A204.1 (cell line): ENCODE results near the gene ABHD5.
"Not testable (repeated sequence)": the region's sequence is repeated elsewhere in the genome, so short reads cannot be mapped to it uniquely, and the experiment has no call there.

ENCODE experiments used
- FAIRE-seq: peaks from 2 replicates; lab custom pipeline; 2012; peaks lifted over from hg19 to GRCh38; lab: Jason Lieb, UNC

Gene ABHD5

DNA sequence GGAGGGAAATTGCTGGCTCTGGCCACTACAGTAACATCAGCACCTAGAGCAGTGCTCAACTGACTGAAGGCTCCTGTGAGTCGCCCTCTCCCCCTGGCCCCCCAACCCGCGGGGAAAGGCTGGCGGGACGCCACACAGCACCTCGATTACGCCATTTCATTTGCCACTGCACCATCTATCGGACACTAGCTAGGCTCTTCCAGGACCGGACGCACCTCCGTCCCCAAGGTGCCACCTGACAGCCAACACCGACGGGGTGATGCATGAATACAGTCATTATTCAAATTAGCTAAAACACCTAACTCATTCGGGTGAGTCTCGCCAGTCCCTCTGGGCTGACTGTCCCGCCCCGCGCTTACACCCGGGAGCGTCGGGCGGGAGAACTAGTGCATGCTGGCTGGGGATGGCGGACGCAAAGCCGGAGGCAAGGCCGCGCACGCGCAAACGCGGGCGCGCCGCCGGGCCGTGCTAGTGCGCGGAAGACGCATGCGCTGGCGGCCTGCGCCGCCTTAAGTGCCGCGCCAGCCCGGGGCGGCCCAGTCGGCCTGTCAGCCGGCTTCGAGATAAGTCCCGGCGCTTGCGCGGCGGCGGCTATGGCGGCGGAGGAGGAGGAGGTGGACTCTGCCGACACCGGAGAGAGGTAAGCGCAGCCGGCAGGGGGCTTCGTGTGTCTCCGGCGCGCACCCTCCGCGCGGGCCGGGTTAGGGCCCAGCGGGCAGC lies at the start of gene ABHD5:
Gene ABHD5, plus strand, starts transcription at position 539 of the 720 bp plus-strand sequence. Its CDS starts 55 bp downstream, at position 594.
- no peak for FAIRE-seq

DNA sequence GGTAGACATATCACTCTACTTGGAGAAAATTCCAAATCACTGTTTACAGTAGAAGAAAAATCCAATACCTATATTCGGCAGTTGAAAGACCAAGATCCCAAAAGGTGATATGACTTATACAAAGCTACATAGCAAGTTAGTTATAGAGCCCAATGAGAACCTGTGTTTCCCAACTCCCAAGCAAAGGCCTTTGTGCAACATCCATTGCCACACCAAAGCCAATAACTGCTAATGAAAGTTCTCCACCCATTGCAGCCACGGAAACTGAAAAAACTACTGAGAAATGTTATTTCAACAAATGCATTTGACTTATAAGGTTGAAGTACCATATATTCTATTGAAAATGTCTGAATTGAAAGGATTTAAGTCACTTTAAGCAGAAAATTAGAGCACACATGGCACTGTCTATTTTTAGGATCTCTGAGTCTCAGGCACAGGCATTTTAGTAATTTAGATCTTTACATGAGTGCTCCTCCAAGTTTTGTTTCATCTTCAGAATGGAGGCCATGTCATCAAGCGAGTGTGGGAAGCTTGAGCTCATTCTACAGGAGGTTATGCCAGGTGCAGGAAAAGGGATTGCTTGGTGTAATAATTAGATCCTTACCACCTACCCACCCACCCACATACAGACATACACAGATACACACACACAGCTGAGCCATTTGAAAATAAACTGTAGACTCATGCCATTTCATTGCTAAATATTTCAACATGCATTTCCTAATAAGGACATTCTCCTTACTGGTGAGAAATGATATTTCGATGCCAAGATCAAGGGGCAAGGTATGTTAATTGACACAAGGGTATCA lies 49.2 kb upstream of the ABHD5 start:
- no peak for FAIRE-seq

- no peak for FAIRE-seq
These were observed 46.3 kb upstream of the ABHD5 start for GRCh38 chr3:43644443-43644842.

DNA sequence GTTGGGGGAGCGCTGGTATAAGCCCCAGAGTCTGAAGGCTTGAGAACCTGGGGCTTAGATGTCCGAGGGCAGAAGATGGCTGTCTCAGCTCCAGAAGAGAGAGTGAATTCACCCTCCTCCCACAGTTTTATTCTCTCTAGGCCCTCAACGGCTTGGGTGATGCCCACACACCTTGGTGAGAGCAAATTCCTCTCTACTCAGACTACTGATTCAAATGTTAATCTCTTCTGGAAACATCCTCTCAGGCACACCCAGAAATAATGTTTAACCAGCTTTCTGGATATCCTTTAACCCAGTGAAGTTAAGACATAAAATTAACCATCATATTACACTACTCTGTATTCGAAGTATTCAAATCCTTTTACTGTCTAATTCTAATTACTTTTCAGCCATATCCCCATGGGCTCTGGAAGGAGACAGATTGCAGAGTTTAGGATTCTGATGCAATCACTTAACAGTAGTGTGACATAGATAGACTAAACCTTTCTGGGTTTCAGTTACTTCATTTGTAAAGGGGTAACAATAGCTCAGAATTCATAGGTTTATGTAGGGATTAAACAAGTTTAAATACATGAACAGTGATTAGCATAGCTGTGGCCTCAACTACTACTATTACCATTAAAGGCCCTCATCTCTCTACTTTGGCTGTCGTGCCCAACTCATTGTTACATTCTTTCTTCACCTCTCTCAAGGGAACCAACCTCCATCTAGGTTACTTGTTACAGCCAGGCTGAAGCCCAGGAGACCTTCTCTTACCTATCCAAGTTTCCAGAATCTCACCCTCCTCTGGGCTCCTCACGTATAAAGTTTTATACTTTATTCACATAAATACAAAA lies 43.2 kb upstream of the ABHD5 start:
- no peak for FAIRE-seq

DNA sequence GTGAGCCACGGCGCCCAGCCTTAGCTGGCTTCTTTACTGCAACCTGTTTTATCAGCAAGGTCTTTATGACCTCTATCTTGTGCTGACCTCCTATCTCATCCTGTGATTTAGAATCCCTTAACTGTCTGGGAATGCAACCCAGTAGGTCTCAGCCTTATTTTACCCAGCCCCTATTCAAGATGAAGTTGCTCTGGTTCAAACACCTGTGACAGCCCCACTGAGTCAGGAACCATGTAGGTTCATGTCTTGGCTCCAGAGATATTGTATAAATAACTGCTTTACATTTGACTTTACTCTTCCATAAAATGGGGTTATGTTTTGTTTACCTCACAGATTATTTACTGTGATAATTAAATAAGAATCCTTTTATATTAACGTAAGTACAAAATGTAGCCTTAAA lies 41.8 kb upstream of the ABHD5 start:
- no peak for FAIRE-seq

GRCh38 chr3:43649365-43649968 lies 41.3 kb upstream of the ABHD5 start:
- no peak for FAIRE-seq

GRCh38 chr3:43650345-43650744 lies 40.4 kb upstream of the ABHD5 start:
- FAIRE-seq: no peak

DNA sequence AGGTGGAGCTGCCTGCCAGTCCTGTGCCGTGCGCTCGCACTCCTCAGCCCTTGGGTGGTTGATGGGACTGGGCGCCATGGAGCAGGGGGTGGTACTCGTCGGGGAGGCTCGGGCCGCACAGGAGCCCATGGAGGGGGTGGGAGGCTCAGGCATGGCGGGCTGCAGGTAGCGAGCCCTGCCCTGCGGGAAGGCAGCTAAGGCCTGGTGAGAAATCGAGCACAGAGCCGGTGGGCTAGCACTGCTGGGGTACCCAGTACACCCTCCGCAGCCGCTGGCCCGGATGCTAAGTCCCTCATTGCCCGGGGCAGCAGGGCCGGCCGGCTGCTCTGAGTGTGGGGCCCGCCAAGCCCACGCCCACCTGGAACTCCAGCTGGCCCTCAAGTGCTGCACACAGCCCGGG lies 34.3 kb upstream of the ABHD5 start:
- FAIRE-seq: not testable (repeated sequence)

DNA sequence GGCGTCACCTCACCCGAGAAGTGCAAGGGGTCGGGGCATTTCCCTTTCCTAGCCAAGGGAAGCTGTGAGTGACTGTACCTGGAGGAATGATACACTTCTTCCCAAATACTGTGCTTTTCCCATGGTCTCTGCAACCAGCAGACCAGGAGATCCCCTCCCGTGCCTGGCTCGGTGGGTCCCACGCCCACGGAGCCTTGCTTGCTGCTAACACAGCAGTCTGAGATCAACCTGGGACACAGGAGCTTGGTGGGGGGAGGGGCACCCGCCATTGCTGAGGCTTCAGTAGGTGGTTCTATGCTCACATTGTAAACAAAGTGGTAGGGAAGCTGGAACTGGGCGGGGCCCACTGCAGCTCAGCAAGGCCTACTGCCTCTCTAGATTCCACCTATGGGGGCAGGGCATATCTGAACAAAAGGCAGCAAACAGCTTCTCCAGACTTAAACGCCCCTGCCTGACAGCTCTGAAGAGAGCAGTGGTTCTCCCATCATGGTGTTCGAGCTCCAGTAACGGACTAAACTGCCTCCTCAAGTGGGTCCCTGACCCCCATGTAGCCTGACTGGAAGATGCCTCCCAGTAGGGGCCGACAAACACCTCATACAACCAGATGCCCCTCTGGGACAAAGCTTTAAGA lies 31.4 kb upstream of the ABHD5 start:
- no peak for FAIRE-seq

GRCh38 chr3:43661376-43661775 lies 29.4 kb upstream of the ABHD5 start:
- not testable (repeated sequence) for FAIRE-seq

- FAIRE-seq: not testable (repeated sequence)
These were observed 25.7 kb upstream of the ABHD5 start for GRCh38 chr3:43665011-43665410.

GRCh38 chr3:43670635-43671522 lies 19.9 kb upstream of the ABHD5 start:
- FAIRE-seq: no peak

DNA sequence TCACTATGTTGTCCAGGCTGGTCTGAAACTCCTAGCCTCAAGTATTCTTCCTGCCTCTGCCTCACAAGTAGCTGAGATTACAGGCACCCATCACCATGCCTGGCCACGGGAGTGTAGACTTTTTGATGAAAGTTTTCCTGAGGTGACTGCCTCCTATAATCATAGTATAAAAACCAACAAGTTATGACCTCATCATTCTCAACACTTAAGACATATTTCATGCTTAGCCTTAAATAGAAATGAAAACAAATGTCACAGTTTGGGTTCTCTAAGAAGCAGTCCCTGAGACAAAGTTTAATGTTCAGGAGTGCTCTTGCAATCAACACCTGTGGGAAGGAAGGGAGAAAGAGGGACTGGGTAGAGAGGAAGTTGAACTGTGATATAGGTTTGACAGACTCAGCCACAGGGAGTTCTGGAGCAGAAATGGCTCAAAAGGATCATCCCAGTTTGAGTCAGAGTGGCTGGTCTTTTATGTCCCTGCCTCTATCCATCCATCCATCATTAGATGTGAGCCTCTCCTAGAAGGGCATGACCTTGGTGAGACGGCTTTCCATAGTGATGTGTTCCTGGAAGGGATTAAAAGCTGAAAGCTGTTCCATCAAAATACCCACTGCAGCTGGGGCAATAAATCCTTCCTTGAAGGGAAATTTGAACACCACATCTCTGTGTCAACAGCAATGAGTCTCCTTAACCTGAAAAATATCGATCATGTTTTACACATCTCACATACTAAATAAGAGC lies 16.2 kb upstream of the ABHD5 start:
- no peak for FAIRE-seq

- no peak for FAIRE-seq
These were observed 15.1 kb upstream of the ABHD5 start for GRCh38 chr3:43675593-43675992.

DNA sequence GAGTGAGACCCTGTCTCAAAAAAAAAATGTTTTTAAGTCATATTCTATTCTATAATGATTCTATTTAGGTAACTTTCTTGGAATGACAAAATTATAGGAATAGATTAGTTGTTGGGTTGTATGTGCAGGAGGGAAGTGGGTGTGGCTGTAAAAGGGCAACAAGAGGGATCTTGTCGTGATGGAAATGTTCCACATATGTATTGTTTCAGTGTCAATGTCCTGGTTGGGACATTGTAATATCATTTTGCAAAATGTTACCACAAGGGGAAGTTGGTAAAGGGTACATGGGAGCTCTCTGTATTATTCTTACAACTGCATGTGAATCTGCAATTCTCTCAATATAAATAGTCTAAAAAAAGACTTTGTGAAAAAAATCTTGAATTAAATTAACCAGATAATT lies 14.3 kb upstream of the ABHD5 start:
- no peak for FAIRE-seq

- FAIRE-seq: not testable (repeated sequence)
These were observed 12.4 kb upstream of the ABHD5 start for GRCh38 chr3:43678375-43678774.

DNA sequence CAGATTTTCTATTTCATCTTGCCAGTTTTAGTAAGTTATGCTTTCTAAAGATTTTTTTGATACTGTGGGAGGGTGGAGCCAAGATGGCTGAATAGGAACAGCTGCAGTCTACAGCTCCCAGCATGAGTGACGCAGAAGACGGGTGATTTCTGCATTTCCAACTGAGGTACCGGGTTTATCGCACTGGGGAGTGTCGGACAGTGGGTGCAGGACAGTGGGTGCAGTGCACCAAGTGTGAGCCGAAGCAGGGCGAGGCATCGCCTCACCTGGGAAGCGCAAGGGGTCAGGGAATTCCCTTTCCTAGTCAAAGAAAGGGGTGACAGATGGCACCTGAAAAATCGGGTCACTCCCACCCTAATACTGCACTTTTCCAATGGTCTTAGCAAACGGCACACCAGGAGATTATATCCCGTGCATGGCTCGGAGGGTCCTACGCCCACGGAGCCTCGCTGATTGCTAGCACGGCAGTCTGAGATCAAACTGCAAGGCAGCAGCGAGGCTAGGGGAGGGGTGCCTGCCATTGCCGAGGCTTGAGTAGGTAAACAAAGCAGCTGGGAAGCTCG lies 11.8 kb upstream of the ABHD5 start:
- FAIRE-seq: not testable (repeated sequence)

DNA sequence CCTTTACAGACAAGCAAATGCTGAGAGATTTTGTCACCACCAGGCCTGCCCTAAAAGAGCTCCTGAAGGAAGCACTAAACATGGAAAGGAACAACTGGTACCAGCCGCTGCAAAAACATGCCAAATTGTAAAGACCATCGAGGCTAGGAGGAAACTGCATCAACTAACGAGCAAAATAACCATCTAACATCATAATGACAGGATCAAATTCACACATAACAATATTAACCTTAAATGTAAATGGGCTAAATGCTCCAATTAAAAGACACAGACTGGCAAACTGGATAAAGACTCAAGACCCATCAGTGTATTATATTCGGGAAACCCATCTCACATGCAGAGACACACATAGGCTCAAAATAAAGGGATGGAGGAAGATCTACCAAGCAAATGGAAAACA lies 9.9 kb upstream of the ABHD5 start:
- FAIRE-seq: not testable (repeated sequence)

- no peak for FAIRE-seq
These were observed 5.8 kb upstream of the ABHD5 start for GRCh38 chr3:43684944-43685343.

DNA sequence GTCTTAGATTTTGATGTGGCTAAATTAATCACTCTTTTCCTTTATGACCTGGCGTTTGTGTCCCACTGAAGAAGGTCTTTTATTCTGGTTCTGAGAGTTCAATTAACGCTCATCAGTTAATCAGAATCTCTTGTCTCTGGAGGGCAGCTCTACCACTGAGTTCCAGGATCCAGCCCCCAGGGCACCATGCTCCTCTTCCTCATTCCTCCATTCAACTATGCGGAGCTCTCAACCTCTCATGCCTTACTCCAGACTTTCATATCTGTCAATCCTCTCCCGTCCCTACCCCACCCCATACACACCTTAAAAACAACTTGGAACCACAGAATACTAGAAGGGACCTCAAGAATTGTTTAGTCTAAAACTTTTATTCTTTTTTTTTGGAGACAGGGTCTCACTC lies 4.8 kb upstream of the ABHD5 start:
- FAIRE-seq: no peak
